OCI-LY3 (cell line): ENCODE data around the gene SLC25A24.

Experiments used
- H2AFZ ChIP-seq: fragments of 200-600, 300-600 bp; shearing (Covaris generic); 2 replicates; pipeline ENCODE4 v1.6.0; 2014; ENCODE audit warnings: antibody characterized with exemption, low read depth, low read length
- H3K27ac ChIP-seq: fragments of 200-600, 300-600 bp; sonication (generic); 2 replicates; pipeline ENCODE4 v1.5.1; 2014; ENCODE audit warnings: mild to moderate bottlenecking, low read length, moderate library complexity, mixed read lengths
- H3K27me3 ChIP-seq: fragments of 200-600, 300-600 bp; sonication (generic); 2 replicates; pipeline ENCODE4 v1.6.1; 2014; ENCODE audit warnings: low read depth, low read length, mixed read lengths
- H3K36me3 ChIP-seq: fragments of 200-600, 300-600 bp; sonication (generic); replicated peaks from 2 replicates; pipeline ENCODE3; 2014; ENCODE audit warnings: low read depth, low read length, mixed read lengths
- H3K4me1 ChIP-seq: fragments of 300-600, 200-600 bp; sonication (generic); 2 replicates; pipeline ENCODE4 v1.6.1; 2014; ENCODE audit warnings: low read length, mixed read lengths
- H3K4me2 ChIP-seq: fragments of 200-600, 300-600 bp; sonication (generic); 2 replicates; pipeline ENCODE4 v1.6.1; 2014; ENCODE audit warnings: low read length, mixed read lengths
- H3K4me3 ChIP-seq: fragments of 300-600, 200-600 bp; sonication (generic); 2 replicates; pipeline ENCODE4 v1.5.1; 2014; ENCODE audit warnings: antibody characterized with exemption, mild to moderate bottlenecking, low read length, moderate library complexity
- H3K79me2 ChIP-seq: fragments of 300-600, 200-600 bp; shearing (Covaris generic); 2 replicates; pipeline ENCODE4 v1.6.1; 2014; ENCODE audit warnings: mild to moderate bottlenecking, low read length, mixed read lengths
- H3K9ac ChIP-seq: fragments of 300-600, 200-600 bp; shearing (Covaris generic); 2 replicates; pipeline ENCODE4 v1.6.0; 2014; ENCODE audit warnings: mild to moderate bottlenecking, low read length, moderate library complexity
- H3K9me3 ChIP-seq: fragments of 200-600, 300-600 bp; shearing (Covaris generic); 2 replicates; pipeline ENCODE4 v1.6.1; 2014; ENCODE audit warnings: low read length, mixed read lengths; ENCODE audit not compliant: insufficient read depth
- H4K20me1 ChIP-seq: fragments of 200-600, 300-600 bp; sonication (generic); 2 replicates; pipeline ENCODE4 v1.6.1; 2016; ENCODE audit warnings: low read length, mixed read lengths; ENCODE audit not compliant: insufficient read depth
- EZH2phosphoT487 ChIP-seq: fragments of 200-600 bp; shearing (Covaris generic); IDR thresholded peaks from 2 replicates; pipeline ENCODE4 v1.6.1; 2018; ENCODE audit warnings: antibody characterized with exemption, mixed run types, low read depth
- TF ChIP-seq, protein P1 (sequence below): fragments of 200-600, 300-600 bp; sonication (generic); IDR thresholded peaks from 2 replicates; pipeline ENCODE4 v1.5.1; 2014; ENCODE audit warnings: antibody characterized with exemption, low read length, low read depth

Gene SLC25A24

DNA sequence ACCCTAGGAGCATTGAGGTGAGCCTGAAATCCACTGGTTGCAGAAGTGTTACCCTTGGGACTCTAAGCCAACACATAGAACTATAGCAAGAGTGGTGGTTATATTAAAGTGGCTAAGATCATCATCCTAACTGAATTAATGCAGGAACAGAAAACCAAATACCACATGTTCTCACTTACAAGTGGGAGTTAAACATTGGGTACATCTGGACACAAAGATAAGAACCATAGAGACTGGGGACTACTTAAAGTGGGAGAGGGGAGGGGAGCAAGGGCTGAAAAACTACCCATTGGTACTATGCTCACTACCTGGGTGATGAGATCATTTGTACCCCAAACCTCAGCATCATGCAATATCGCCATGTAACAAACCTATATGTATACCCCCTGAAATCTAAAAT lies 100.0 kb downstream of the SLC25A24 start:
- Histone ChIP-seq H3K4me1 (no peaks in the 10 kb centered on the region), H3K36me3 (no peaks in the 10 kb centered on the region), H2AFZ (no peak overlapping the region), H3K27me3 (0 out of 2 replicates have a peak, but pooled peaks cover 5% of the 10 kb centered on the region), H3K27ac (no peak overlapping the region), H3K79me2 (no peaks in the 10 kb centered on the region), H3K4me2 (no peak overlapping the region), H4K20me1 (no peaks in the 10 kb centered on the region), H3K9me3 (no peaks in the 10 kb centered on the region), H3K4me3 (no peak overlapping the region), H3K9ac (no peak overlapping the region)
- TF ChIP-seq EZH2phosphoT487: no peak
- TF ChIP-seq, protein P1, sequence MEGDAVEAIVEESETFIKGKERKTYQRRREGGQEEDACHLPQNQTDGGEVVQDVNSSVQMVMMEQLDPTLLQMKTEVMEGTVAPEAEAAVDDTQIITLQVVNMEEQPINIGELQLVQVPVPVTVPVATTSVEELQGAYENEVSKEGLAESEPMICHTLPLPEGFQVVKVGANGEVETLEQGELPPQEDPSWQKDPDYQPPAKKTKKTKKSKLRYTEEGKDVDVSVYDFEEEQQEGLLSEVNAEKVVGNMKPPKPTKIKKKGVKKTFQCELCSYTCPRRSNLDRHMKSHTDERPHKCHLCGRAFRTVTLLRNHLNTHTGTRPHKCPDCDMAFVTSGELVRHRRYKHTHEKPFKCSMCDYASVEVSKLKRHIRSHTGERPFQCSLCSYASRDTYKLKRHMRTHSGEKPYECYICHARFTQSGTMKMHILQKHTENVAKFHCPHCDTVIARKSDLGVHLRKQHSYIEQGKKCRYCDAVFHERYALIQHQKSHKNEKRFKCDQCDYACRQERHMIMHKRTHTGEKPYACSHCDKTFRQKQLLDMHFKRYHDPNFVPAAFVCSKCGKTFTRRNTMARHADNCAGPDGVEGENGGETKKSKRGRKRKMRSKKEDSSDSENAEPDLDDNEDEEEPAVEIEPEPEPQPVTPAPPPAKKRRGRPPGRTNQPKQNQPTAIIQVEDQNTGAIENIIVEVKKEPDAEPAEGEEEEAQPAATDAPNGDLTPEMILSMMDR: no peak

DNA sequence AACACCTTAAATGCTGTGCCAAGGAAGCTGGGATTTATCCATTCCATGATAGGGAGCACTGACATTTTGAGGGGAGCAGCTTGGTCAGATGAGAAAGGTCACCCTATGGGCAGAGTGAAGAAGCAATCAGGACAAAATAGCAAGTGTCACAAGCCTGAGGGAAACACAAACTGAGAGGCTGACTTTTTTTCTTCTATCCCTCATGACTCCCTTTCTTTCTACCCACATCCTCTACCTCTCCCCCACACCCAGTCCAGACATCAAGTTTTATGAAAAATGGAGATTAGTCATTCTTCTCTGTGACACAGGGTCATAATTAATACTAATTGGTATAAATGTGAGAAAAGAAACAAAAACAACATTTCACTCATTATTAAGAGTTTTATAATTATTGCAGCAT lies 103.1 kb downstream of the SLC25A24 start:
- no peaks in the 10 kb centered on the region for H3K36me3 ChIP-seq
- H3K4me3 ChIP-seq: no peak overlapping the region
- no peaks in the 10 kb centered on the region for H3K4me1 ChIP-seq
- no peaks in the 10 kb centered on the region for H3K79me2 ChIP-seq
- H4K20me1 ChIP-seq: no peaks in the 10 kb centered on the region
- TF ChIP-seq EZH2phosphoT487: no peak
- TF ChIP-seq, protein P1: no peak
- no peaks in the 10 kb centered on the region for H3K9me3 ChIP-seq
- no peak overlapping the region for H3K27ac ChIP-seq
- H3K27me3 ChIP-seq: no peaks in the 10 kb centered on the region
- H3K9ac ChIP-seq: no peak overlapping the region
- H3K4me2 ChIP-seq: no peak overlapping the region
- no peak overlapping the region for H2AFZ ChIP-seq

DNA sequence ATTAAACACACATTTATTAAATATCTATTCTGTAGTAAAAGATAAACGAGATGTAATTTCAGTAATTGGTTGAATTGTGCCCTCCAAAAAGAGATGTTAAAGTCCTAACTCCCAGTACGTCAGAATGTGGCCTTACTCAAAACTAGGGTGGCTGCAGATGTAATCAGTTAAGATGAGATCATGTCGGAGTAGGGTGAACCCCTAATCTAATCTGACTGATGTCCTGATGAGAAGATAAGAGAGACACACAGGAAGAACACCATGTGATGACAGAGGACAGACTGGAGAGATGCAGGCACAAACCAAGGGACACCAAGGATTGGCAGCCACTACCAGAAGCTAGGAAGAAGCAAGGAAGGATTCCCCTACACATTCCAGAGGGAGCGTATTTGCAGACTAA lies 104.1 kb downstream of the SLC25A24 start:
- Histone ChIP-seq H3K4me2 (no peak overlapping the region), H3K4me1 (no peaks in the 10 kb centered on the region), H3K27me3 (no peaks in the 10 kb centered on the region), H4K20me1 (no peaks in the 10 kb centered on the region), H3K4me3 (no peak overlapping the region), H3K9ac (no peak overlapping the region), H3K36me3 (no peaks in the 10 kb centered on the region), H3K79me2 (no peaks in the 10 kb centered on the region), H3K9me3 (no peaks in the 10 kb centered on the region), H3K27ac (no peak overlapping the region), H2AFZ (no peak overlapping the region)
- no peak for TF ChIP-seq EZH2phosphoT487
- TF ChIP-seq, protein P1: no peak

DNA sequence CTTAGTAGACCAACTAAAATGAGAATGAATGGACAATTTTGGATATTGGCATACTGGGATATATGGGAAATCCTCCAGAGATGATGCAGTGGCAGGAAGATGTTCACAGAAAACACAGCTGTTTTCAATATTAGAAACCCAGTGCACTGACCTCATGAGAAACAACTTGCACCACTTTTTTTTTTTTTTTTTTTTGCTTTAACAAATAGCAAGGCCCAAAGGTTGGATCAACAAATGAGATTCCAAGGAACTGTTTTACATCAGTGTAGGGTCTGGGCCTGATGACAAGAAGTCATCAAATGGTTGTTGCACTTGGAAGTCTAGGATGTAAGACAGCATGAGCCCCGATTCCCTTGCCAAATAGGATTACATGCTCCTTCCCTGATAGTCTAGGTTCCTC lies 110.7 kb downstream of the SLC25A24 start:
- Histone ChIP-seq H3K4me2 (no peak overlapping the region), H3K27ac (no peak overlapping the region), H4K20me1 (no peaks in the 10 kb centered on the region), H3K4me1 (no peaks in the 10 kb centered on the region), H3K4me3 (no peak overlapping the region), H3K9ac (no peak overlapping the region), H3K36me3 (no peaks in the 10 kb centered on the region), H2AFZ (no peak overlapping the region), H3K9me3 (no peaks in the 10 kb centered on the region), H3K27me3 (no peaks in the 10 kb centered on the region), H3K79me2 (no peaks in the 10 kb centered on the region)
- TF ChIP-seq, protein P1: no peak
- TF ChIP-seq EZH2phosphoT487: no peak
